GM23338 (cell line): ENCODE measurements around the gene SLC5A2. TPM values are rescaled to one million over a fixed set of nuclear protein-coding genes. Genes with fewer than 3 reads are reported as not detected.

Experiments
- ATAC-seq: fragments of 200-7000 bp; cut with Tn5 transposase; 3 replicates; pipeline ENCODE4 v1.9.1; 2020
- DNase-seq: peaks from one replicate; pipeline ENCODE4 v3.0.0-alpha.2; 2015; ENCODE audit warnings: low spot score
- H2AFZ ChIP-seq: fragments of 200-600 bp; sonication (generic); 2 replicates; pipeline ENCODE4 v1.8.0; 2016; ENCODE audit warnings: antibody characterized with exemption, mild to moderate bottlenecking, moderate library complexity
- H3F3A ChIP-seq: fragments of 200-600 bp; sonication (generic); replicated peaks from 2 replicates; pipeline ENCODE4 v1.8.0; 2017; ENCODE audit warnings: antibody characterized with exemption, mixed run types, low read depth
- H3K27ac ChIP-seq: fragments of 200-600 bp; sonication (generic); 2 replicates; pipeline ENCODE4 v1.6.1; 2016; ENCODE audit warnings: low read depth
- H3K27me3 ChIP-seq: fragments of 200-600 bp; sonication (generic); 2 replicates; pipeline ENCODE4 v1.8.0; 2016; ENCODE audit warnings: mild to moderate bottlenecking, mixed run types, moderate library complexity; ENCODE audit not compliant: insufficient read depth
- H3K36me3 ChIP-seq: fragments of 200-600 bp; sonication (generic); 2 replicates; pipeline ENCODE4 v1.8.0; 2016; ENCODE audit warnings: mild to moderate bottlenecking; ENCODE audit not compliant: insufficient read depth
- H3K4me1 ChIP-seq: fragments of 200-600 bp; sonication (generic); 2 replicates; pipeline ENCODE4 v1.8.0; 2016; ENCODE audit warnings: mild to moderate bottlenecking, moderate library complexity; ENCODE audit not compliant: insufficient read depth
- H3K4me2 ChIP-seq: fragments of 200-600 bp; sonication (generic); 2 replicates; pipeline ENCODE4 v1.7.1; 2017; ENCODE audit warnings: mixed run types
- H3K4me3 ChIP-seq: fragments of 200-600 bp; sonication (generic); 2 replicates; pipeline ENCODE4 v1.6.1; 2016; ENCODE audit warnings: mixed run types
- H3K79me2 ChIP-seq: fragments of 200-600 bp; sonication (generic); replicated peaks from 2 replicates; pipeline ENCODE4 v1.8.0; 2017; ENCODE audit warnings: mild to moderate bottlenecking; ENCODE audit not compliant: insufficient read depth
- H3K9me2 ChIP-seq: fragments of 200-600 bp; sonication (generic); 2 replicates; pipeline ENCODE4 v1.8.0; 2017; ENCODE audit not compliant: insufficient read depth
- H4K20me1 ChIP-seq: fragments of 200-600 bp; sonication (generic); replicated peaks from 2 replicates; pipeline ENCODE4 v1.8.0; 2017; ENCODE audit warnings: mild to moderate bottlenecking; ENCODE audit not compliant: insufficient read depth
- H3K27ac Mint-ChIP-seq: 2 replicates; pipeline ENCODE4 v1.8.0; 2020; ENCODE audit warnings: inconsistent platforms, mild to moderate bottlenecking, moderate library complexity, mixed read lengths
- H3K27me3 Mint-ChIP-seq: 3 replicates; pipeline ENCODE4 v1.8.0; 2022; ENCODE audit warnings: low read depth, mild to moderate bottlenecking, moderate library complexity, mixed read lengths, inconsistent platforms; ENCODE audit not compliant: insufficient read depth, poor library complexity
- H3K36me3 Mint-ChIP-seq: 3 replicates; pipeline ENCODE4 v1.8.0; 2021; ENCODE audit warnings: low read depth, mild to moderate bottlenecking, inconsistent platforms, moderate library complexity, mixed read lengths
- H3K4me1 Mint-ChIP-seq: 3 replicates; pipeline ENCODE4 v1.8.0; 2020; ENCODE audit warnings: mild to moderate bottlenecking, inconsistent platforms, mixed read lengths
- H3K4me3 Mint-ChIP-seq: 3 replicates; pipeline ENCODE4 v1.8.0; 2021; ENCODE audit warnings: moderate library complexity, mild to moderate bottlenecking, inconsistent platforms, mixed read lengths
- H3K9me3 Mint-ChIP-seq: 3 replicates; pipeline ENCODE4 v1.8.0; 2020; ENCODE audit warnings: moderate library complexity, mild to moderate bottlenecking, inconsistent platforms, mixed read lengths
- CREB1 ChIP-seq: fragments of 250-450 bp; sonication (Bioruptor Pico); IDR thresholded peaks from 2 replicates; pipeline ENCODE4 v1.5.0; 2020; ENCODE audit warnings: low read depth, mild to moderate bottlenecking, moderate library complexity
- NANOG ChIP-seq: IDR thresholded peaks from 2 replicates; pipeline ENCODE4 v1.6.1; 2016; ENCODE audit warnings: antibody characterized with exemption, borderline replicate concordance
- REST ChIP-seq: IDR thresholded peaks from one replicate; pipeline ENCODE4 v1.6.1; 2018; ENCODE audit warnings: antibody characterized with exemption; ENCODE audit not compliant: unreplicated experiment
- ZNF114 ChIP-seq: fragments of 250-450 bp; sonication (Bioruptor Pico); IDR thresholded peaks from 2 replicates; pipeline ENCODE4 v1.5.0; 2020; ENCODE audit warnings: mild to moderate bottlenecking, moderate library complexity
- polyA plus RNA-seq: library from polyadenylated mRNA; unstranded; fragments of >200 nt; fragmentation: Nextera tagmentation; extraction: Ambion mirVana; gene quantifications from 2 replicates; pipeline ENCODE4 v1.2.1, GENCODE V29; 2016
- total RNA-seq: library from RNA; depleted of rRNA; stranded (reverse); fragments of >200 nt; shearing (Covaris generic); gene quantifications from 2 replicates; pipeline ENCODE4 v1.2.3, GENCODE V29; 2014
- TF ChIP-seq, protein P1 (sequence below): fragments of 250-450 bp; sonication (Bioruptor Pico); IDR thresholded peaks from 2 replicates; pipeline ENCODE4 v1.5.0; 2020; ENCODE audit warnings: mild to moderate bottlenecking, moderate library complexity
- TF ChIP-seq, protein P2 (sequence below), 2 experiments: fragments of 200-600 bp in 1 of 2; sonication (generic) in 1 of 2; conservative IDR thresholded peaks; 2 replicates each; pipeline versions ENCODE4 v1.5.1 to v1.6.1; 2016 to 2017; ENCODE audit warnings: antibody characterized with exemption in 2 of 2, low read depth in 2 of 2, mild to moderate bottlenecking in 2 of 2, moderate library complexity in 1 of 2

SLC5A2 gene
- total and polyA plus RNA-seq, 2 experiments from 2014 or later, result 0.76 to 3.6 TPM

DNA sequence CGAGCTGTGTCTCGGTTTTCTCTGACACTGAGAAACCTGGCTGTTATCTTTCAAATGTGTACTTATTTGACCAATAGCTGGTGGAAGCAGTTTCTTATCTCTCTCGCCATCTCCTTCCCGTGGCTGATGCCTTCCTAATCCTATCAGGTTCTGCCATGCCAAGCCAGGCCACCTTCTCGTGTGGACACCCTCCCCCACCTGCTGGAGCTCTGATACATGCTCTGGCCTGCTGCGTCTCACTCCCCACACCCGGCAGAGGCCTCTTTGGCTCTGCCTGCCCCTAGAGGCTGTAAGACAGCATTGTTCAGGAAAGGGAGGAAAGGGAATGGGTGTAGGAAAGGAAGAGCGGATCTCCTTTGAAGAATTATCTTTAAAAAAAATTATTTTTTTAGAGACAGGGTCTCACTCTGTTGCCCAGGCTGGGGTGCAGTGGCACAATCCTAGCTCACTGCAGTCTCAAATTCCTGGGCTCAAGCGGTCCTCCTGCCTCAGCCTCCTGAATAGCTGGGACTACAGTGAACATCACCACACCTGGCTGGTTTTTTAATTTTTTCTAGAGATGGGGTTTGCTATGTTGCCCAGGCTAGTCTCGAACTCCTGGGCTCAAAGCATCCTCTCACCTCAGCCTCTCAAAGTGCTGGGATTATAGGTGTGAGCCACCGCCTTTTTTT is 31.1 kb upstream of the SLC5A2 start:
- H3K9me3 Mint-ChIP-seq, result no peaks in the 10 kb centered on the region
- Histone ChIP-seq H3F3A (peaks cover 5% of the 10 kb centered on the region; the same call in 1 of the 2 replicates), H3K79me2 (peaks cover 13% of the 10 kb centered on the region), H3K4me1 (peaks cover 31% of the 10 kb centered on the region), H3K27ac (no peak overlapping the region), H3K4me3 (no peak overlapping the region), H3K27me3 (no peaks in the 10 kb centered on the region), H4K20me1 (peaks cover 9% of the 10 kb centered on the region), H3K4me2 (no peak overlapping the region), H3K36me3 (no peaks in the 10 kb centered on the region), H2AFZ (no peak overlapping the region), H3K9me2 (no peaks in the 10 kb centered on the region)
- peaks cover 41% of the 10 kb centered on the region for H3K4me1 Mint-ChIP-seq
- ATAC-seq (peak; percentile 89), DNase-seq (peak; percentile 85)
- TF ChIP-seq ZNF114 (CRISPR knock-in tag) (no peak), CREB1 (CRISPR knock-in tag) (peak; percentile 53; the same call in 1 of the 2 replicates), NANOG (no peak), REST (no peak)
- TF ChIP-seq, protein P1, sequence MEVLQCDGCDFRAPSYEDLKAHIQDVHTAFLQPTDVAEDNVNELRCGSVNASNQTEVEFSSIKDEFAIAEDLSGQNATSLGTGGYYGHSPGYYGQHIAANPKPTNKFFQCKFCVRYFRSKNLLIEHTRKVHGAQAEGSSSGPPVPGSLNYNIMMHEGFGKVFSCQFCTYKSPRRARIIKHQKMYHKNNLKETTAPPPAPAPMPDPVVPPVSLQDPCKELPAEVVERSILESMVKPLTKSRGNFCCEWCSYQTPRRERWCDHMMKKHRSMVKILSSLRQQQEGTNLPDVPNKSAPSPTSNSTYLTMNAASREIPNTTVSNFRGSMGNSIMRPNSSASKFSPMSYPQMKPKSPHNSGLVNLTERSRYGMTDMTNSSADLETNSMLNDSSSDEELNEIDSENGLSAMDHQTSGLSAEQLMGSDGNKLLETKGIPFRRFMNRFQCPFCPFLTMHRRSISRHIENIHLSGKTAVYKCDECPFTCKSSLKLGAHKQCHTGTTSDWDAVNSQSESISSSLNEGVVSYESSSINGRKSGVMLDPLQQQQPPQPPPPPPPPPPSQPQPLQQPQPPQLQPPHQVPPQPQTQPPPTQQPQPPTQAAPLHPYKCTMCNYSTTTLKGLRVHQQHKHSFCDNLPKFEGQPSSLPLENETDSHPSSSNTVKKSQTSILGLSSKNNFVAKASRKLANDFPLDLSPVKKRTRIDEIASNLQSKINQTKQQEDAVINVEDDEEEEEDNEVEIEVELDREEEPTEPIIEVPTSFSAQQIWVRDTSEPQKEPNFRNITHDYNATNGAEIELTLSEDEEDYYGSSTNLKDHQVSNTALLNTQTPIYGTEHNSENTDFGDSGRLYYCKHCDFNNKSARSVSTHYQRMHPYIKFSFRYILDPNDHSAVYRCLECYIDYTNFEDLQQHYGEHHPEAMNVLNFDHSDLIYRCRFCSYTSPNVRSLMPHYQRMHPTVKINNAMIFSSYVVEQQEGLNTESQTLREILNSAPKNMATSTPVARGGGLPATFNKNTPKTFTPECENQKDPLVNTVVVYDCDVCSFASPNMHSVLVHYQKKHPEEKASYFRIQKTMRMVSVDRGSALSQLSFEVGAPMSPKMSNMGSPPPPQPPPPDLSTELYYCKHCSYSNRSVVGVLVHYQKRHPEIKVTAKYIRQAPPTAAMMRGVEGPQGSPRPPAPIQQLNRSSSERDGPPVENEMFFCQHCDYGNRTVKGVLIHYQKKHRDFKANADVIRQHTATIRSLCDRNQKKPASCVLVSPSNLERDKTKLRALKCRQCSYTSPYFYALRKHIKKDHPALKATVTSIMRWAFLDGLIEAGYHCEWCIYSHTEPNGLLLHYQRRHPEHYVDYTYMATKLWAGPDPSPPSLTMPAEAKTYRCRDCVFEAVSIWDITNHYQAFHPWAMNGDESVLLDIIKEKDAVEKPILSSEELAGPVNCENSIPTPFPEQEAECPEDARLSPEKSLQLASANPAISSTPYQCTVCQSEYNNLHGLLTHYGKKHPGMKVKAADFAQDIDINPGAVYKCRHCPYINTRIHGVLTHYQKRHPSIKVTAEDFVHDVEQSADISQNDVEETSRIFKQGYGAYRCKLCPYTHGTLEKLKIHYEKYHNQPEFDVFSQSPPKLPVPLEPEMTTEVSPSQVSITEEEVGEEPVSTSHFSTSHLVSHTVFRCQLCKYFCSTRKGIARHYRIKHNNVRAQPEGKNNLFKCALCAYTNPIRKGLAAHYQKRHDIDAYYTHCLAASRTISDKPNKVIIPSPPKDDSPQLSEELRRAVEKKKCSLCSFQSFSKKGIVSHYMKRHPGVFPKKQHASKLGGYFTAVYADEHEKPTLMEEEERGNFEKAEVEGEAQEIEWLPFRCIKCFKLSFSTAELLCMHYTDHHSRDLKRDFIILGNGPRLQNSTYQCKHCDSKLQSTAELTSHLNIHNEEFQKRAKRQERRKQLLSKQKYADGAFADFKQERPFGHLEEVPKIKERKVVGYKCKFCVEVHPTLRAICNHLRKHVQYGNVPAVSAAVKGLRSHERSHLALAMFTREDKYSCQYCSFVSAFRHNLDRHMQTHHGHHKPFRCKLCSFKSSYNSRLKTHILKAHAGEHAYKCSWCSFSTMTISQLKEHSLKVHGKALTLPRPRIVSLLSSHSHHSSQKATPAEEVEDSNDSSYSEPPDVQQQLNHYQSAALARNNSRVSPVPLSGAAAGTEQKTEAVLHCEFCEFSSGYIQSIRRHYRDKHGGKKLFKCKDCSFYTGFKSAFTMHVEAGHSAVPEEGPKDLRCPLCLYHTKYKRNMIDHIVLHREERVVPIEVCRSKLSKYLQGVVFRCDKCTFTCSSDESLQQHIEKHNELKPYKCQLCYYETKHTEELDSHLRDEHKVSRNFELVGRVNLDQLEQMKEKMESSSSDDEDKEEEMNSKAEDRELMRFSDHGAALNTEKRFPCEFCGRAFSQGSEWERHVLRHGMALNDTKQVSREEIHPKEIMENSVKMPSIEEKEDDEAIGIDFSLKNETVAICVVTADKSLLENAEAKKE (CRISPR knock-in tag), result no peak
- TF ChIP-seq, protein P2, sequence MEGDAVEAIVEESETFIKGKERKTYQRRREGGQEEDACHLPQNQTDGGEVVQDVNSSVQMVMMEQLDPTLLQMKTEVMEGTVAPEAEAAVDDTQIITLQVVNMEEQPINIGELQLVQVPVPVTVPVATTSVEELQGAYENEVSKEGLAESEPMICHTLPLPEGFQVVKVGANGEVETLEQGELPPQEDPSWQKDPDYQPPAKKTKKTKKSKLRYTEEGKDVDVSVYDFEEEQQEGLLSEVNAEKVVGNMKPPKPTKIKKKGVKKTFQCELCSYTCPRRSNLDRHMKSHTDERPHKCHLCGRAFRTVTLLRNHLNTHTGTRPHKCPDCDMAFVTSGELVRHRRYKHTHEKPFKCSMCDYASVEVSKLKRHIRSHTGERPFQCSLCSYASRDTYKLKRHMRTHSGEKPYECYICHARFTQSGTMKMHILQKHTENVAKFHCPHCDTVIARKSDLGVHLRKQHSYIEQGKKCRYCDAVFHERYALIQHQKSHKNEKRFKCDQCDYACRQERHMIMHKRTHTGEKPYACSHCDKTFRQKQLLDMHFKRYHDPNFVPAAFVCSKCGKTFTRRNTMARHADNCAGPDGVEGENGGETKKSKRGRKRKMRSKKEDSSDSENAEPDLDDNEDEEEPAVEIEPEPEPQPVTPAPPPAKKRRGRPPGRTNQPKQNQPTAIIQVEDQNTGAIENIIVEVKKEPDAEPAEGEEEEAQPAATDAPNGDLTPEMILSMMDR (conservative IDR thresholded peaks at IDR 0.05; ENCODE audit: low read depth in 2 of 2), result peak; percentile 56 to 59
- H3K4me3 Mint-ChIP-seq, result no peak overlapping the region
- H3K36me3 Mint-ChIP-seq, result peaks cover 12% of the 10 kb centered on the region; the same call in 2 of the 3 replicates
- H3K27me3 Mint-ChIP-seq, result peaks cover 14% of the 10 kb centered on the region
- H3K27ac Mint-ChIP-seq, result no peak overlapping the region; the same call in 1 of the 2 replicates
